ENCODE measurements around the gene MYBBP1A. TPM values are rescaled to one million over a fixed set of nuclear protein-coding genes. Genes with fewer than 3 reads are reported as not detected.

MYBBP1A gene
- total RNA-seq, 4 donors from 2014 or later, result 25.4 to 148 (median 81.5) TPM

- H3K36me3 ChIP-seq, result peaks cover 0 to 50% (median 10%) of the 10 kb centered on the region in 4 donors
- DNase-seq, result no peak
- intact Hi-C loops (cut with DNase I; ENCODE audit: low total_unique reads), result no loop called here
- no peaks in the 10 kb centered on the region for H3K4me1 ChIP-seq
- H3K27me3 ChIP-seq, result no peaks in the 10 kb centered on the region
- H3K27ac ChIP-seq, result no peak overlapping the region
- no peaks in the 10 kb centered on the region for H3K9me3 ChIP-seq
- 94% methylated on average over 37 of the region's 37 CpGs; no CpG with 5 or more reads in 1 of the 2 donors for WGBS, 2 donors (ENCODE audit: low coverage in 1 of 2)
- no peak for TF ChIP-seq EP300 (IDR thresholded peaks at IDR 0.05; ENCODE audit: low read depth)
- TF ChIP-seq POLR2AphosphoS5 (IDR thresholded peaks at IDR 0.05), result no peak
- no peak overlapping the region for H3K4me3 ChIP-seq
- in situ Hi-C loops (cut with MboI; ENCODE audit: low pct_ligation_motif_present in 1 of 4, low pct_unique_long_range_greater_than_20kb in 1 of 4, low sequenced_read_pairs in 3 of 4), result no loop called here
Measured at GRCh38 chr17:4544135-4544950, 10.8 kb downstream of the MYBBP1A start.

- intact Hi-C loops (cut with DNase I; ENCODE audit: low total_unique reads), result no loop called here
- Histone ChIP-seq H3K9me3 (no peaks in the 10 kb centered on the region), H3K27ac (no peak overlapping the region), H3K4me3 (no peak overlapping the region), H3K27me3 (no peaks in the 10 kb centered on the region), H3K36me3 (peaks cover 0 to 48% (median 14%) of the 10 kb centered on the region in 4 donors), H3K4me1 (no peaks in the 10 kb centered on the region)
- no peak for DNase-seq
- no peak for TF ChIP-seq POLR2A (IDR thresholded peaks at IDR 0.05)
- TF ChIP-seq POLR2AphosphoS5 (IDR thresholded peaks at IDR 0.05), result no peak
- no peak for TF ChIP-seq EP300 (IDR thresholded peaks at IDR 0.05; ENCODE audit: low read depth)
- TF ChIP-seq, protein P1, sequence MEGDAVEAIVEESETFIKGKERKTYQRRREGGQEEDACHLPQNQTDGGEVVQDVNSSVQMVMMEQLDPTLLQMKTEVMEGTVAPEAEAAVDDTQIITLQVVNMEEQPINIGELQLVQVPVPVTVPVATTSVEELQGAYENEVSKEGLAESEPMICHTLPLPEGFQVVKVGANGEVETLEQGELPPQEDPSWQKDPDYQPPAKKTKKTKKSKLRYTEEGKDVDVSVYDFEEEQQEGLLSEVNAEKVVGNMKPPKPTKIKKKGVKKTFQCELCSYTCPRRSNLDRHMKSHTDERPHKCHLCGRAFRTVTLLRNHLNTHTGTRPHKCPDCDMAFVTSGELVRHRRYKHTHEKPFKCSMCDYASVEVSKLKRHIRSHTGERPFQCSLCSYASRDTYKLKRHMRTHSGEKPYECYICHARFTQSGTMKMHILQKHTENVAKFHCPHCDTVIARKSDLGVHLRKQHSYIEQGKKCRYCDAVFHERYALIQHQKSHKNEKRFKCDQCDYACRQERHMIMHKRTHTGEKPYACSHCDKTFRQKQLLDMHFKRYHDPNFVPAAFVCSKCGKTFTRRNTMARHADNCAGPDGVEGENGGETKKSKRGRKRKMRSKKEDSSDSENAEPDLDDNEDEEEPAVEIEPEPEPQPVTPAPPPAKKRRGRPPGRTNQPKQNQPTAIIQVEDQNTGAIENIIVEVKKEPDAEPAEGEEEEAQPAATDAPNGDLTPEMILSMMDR (IDR thresholded peaks at IDR 0.05), result no peak
- WGBS, 2 donors (ENCODE audit: low coverage in 1 of 2), result 72 to 100% methylated on average over 1 to 19 of the region's 19 CpGs
- in situ Hi-C loops (cut with MboI; ENCODE audit: low pct_ligation_motif_present in 1 of 4, low pct_unique_long_range_greater_than_20kb in 1 of 4, low sequenced_read_pairs in 3 of 4), result no loop called here
Measured at GRCh38 chr17:4543557-4544026, 11.6 kb downstream of the MYBBP1A start.

DNA sequence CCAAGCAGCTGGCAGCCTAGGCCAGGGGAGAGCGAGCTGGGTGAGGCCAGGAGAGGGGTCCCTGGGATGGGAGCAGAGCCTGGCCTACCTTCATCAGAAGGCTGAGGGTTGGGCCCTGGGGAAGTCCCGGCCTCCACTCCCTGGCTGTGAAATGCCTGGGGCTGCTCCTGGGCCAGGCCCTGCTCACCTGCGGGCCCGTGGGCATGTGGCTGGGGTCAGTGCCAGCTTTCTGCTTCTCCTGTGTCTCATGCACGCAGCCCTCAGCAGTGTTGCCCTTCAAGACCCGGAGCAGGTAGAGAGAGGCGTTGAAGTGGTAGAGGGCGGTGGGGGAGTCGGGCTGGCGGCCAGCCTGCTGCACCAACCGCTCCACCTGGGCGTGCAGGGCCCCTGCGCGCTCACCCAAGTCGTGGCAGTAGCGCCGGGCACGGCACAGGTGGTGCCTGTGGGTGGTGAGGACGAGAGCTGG, 12.4 kb downstream of the MYBBP1A start:
- no peaks in the 10 kb centered on the region for H3K9me3 ChIP-seq

DNA sequence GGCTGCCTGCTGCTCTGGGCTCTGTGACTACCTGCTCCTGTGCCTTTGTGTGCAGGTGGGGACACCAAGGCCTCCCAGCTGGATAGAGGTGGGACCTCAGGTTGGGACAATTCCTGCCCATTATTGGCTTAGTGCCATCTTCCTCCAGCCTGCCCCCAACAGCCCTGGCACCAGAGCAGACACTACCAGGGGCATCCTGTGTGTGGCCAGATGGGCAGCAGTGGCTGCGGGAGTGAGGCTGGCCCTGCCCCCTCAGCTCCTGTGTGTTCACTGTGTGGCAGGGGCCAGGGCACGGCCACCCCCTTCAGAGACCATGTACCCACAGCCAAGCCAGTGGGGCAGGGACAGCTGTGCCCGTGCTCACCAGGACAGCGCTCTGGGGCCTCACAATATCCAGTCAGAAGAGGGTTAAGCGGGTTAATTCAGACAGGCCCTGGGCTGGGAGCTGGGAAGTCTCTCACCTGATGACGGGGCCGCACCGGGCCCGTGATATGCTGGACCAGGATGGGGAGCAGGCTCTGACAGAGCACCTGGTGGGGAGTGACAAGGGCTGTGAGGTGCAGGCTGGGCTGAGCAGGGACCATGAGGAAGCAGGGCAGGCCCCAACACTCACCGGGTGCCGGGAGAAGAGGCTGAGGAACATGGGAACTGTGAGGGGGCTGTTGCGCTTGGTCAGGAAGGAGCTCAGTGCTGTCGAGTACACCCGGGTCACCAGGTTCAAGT, 13.0 kb downstream of the MYBBP1A start:
- WGBS, 2 donors (ENCODE audit: low coverage in 1 of 2), result 93% methylated on average over 13 of the region's 14 CpGs; no CpG with 5 or more reads in 1 of the 2 donors
- TF ChIP-seq POLR2AphosphoS5 (IDR thresholded peaks at IDR 0.05) (no peak), POLR2A (IDR thresholded peaks at IDR 0.05) (no peak), EP300 (IDR thresholded peaks at IDR 0.05; ENCODE audit: low read depth) (no peak)
- TF ChIP-seq, protein P1 (IDR thresholded peaks at IDR 0.05), result no peak
- in situ Hi-C loops (cut with MboI; ENCODE audit: low pct_ligation_motif_present in 1 of 4, low pct_unique_long_range_greater_than_20kb in 1 of 4, low sequenced_read_pairs in 3 of 4) (no loop called here), intact Hi-C loops (cut with DNase I; ENCODE audit: low total_unique reads) (no loop called here)
- Histone ChIP-seq H3K4me1 (peaks cover 0 to 10% (median 2%) of the 10 kb centered on the region in 4 donors), H3K4me3 (no peak overlapping the region), H3K27ac (no peak overlapping the region), H3K27me3 (no peaks in the 10 kb centered on the region), H3K9me3 (no peaks in the 10 kb centered on the region), H3K36me3 (peaks cover 0 to 33% (median 15%) of the 10 kb centered on the region in 4 donors)
- no peak for DNase-seq

More for the DNA sequence above, 12.4 kb downstream of the MYBBP1A start:
- no peak overlapping the region for H3K27ac ChIP-seq
- H3K4me1 ChIP-seq, result peaks cover 0 to 4% (median 0%) of the 10 kb centered on the region in 4 donors
- DNase-seq, result no peak
- intact Hi-C loops (cut with DNase I; ENCODE audit: low total_unique reads), result no loop called here
- in situ Hi-C loops (cut with MboI; ENCODE audit: low pct_ligation_motif_present in 1 of 4, low pct_unique_long_range_greater_than_20kb in 1 of 4, low sequenced_read_pairs in 3 of 4), result no loop called here
- H3K36me3 ChIP-seq, result peaks cover 0 to 39% (median 15%) of the 10 kb centered on the region in 4 donors
- no peaks in the 10 kb centered on the region for H3K27me3 ChIP-seq
- WGBS, 2 donors (ENCODE audit: low coverage in 1 of 2), result 93% methylated on average over 19 of the region's 19 CpGs; no CpG with 5 or more reads in 1 of the 2 donors
- TF ChIP-seq, protein P1 (IDR thresholded peaks at IDR 0.05), result no peak
- TF ChIP-seq POLR2AphosphoS5 (IDR thresholded peaks at IDR 0.05) (no peak), EP300 (IDR thresholded peaks at IDR 0.05; ENCODE audit: low read depth) (no peak), POLR2A (IDR thresholded peaks at IDR 0.05) (no peak)
- H3K4me3 ChIP-seq, result no peak overlapping the region
